Measurements from ENCODE around the gene IRX4. TPM values are rescaled to one million over a fixed set of nuclear protein-coding genes. Genes with fewer than 3 reads are reported as not detected.

IRX4 gene
- polyA plus RNA-seq, 1 of the 3 experiments (the other 2 are of a cell fraction): not detected

DNA sequence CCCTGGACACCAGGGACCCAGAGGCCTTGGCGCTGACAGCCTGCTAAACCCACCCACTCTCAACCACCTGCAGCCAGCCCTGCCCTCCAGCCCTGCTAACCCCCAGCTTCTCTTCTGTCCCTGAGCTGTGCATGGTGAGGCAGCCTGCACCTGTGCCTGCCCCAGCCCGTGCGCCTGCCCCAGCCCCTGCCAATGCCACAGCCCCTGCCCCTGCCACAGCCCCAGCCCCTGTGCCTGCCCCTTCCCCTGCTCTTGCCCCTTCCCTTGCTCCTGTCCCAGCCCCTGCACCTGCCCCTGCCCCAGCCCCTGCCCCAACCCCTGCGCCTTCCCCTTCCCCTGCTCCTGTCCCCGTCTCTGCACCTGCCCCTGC, 43.3 kb upstream of the IRX4 start:
- H3K9me2 ChIP-seq: no peaks in the 10 kb centered on the region
- POLR2A ChIA-PET: no interaction called here
- CTCF ChIA-PET: no interaction called here
- H3F3A ChIP-seq (replicated peaks; ENCODE audit: insufficient read depth): peaks cover 8% of the 10 kb centered on the region
- H3K4me2 ChIP-seq: no peak overlapping the region
- H3K9ac ChIP-seq: no peak overlapping the region
- H3K4me1 ChIP-seq (ENCODE audit: control insufficient read depth in 1 of 2, insufficient read depth in 2 of 2, low read depth in 1 of 2, low read length in 1 of 2): no peaks in the 10 kb centered on the region
- 9% methylated on average over 2 of the region's 5 CpGs for WGBS (ENCODE audit: low lambda C conversion rate)
- H4K20me1 ChIP-seq (ENCODE audit: insufficient read depth): no peaks in the 10 kb centered on the region
- H2AFZ ChIP-seq (ENCODE audit: low read depth): no peak overlapping the region
- no peak overlapping the region for H3K27ac ChIP-seq (ENCODE audit: low read depth in 2 of 2, low read length in 1 of 2)
- no peaks in the 10 kb centered on the region for H3K79me2 ChIP-seq (ENCODE audit: insufficient read depth)
- TF ChIP-seq FOXM1 (IDR thresholded peaks at IDR 0.05; ENCODE audit: low read depth): no peak
- no peak for TF ChIP-seq POLR2AphosphoS5 (IDR thresholded peaks at IDR 0.05; ENCODE audit: low read depth, low read length)
- TF ChIP-seq TAF1 (IDR thresholded peaks at IDR 0.05; ENCODE audit: borderline replicate concordance, low read depth, low read length): no peak
- no peak for TF ChIP-seq GATA2 (CRISPR knock-in tag; IDR thresholded peaks at IDR 0.05)
- H3K27me3 ChIP-seq (ENCODE audit: insufficient read depth): peaks cover 55% of the 10 kb centered on the region
- no peaks in the 10 kb centered on the region for H3K9me3 ChIP-seq
- H3K4me3 ChIP-seq (ENCODE audit: low read depth in 2 of 2, low read length in 1 of 2): no peak overlapping the region
- no peak for DNase-seq
- H3K36me3 ChIP-seq (replicated peaks in 1 of 2; ENCODE audit: control insufficient read depth in 1 of 2, insufficient read depth in 2 of 2, low read length in 1 of 2): no peaks in the 10 kb centered on the region

DNA sequence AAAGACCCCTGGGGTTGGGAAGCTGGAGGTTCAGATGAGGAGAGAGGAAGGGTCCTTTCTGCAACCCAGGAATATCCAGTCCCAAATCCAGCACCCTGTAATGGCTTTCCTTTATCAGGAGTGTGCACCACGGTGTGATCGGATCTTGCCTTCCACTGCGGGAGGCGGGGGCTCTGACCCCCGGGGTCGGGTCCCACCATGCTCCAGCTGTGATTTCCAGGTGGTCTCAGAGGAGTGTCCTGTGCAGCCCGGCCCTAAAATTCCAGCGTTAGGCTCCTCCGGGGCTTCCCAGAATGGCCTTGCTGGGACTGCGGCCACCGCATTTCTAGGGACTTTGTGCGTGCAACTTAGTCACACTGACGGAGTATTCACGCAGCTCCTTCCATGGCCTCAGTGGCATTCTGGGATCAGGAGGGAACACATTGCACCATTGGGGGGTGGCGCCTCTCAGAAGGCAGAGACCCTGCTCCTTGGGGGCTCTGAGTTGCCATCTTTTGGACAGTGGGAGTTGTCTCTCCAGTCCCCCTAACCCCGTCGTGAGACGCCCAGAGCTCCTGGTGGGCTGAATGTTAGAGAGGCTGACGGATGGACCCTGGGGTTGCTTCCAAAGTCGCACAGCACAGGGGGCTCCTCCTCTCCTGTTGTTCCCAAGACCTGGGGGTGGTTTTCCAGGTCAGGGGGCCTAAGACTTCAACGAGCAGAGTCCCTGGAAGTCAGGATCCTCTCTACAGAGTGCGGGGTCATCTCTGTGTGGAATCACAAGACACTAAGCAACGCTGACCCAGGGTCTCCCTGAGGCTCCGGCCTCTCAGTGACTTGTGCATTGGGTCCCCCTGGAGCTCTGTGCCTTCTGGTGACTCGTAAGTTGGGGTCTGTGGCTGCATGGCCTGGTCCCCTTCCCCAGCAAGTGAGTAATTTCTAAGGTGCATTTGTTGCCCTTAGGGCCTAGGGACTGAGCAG, 42.7 kb upstream of the IRX4 start:
- Histone ChIP-seq H2AFZ (ENCODE audit: low read depth) (no peak overlapping the region), H3K36me3 (replicated peaks in 1 of 2; ENCODE audit: control insufficient read depth in 1 of 2, insufficient read depth in 2 of 2, low read length in 1 of 2) (no peaks in the 10 kb centered on the region), H3K9ac (no peak overlapping the region), H3K4me2 (no peak overlapping the region), H4K20me1 (ENCODE audit: insufficient read depth) (no peaks in the 10 kb centered on the region), H3F3A (replicated peaks; ENCODE audit: insufficient read depth) (peaks cover 8% of the 10 kb centered on the region), H3K27me3 (ENCODE audit: insufficient read depth) (peaks cover 62% of the 10 kb centered on the region), H3K9me2 (no peaks in the 10 kb centered on the region), H3K4me1 (ENCODE audit: control insufficient read depth in 1 of 2, insufficient read depth in 2 of 2, low read depth in 1 of 2, low read length in 1 of 2) (no peaks in the 10 kb centered on the region), H3K79me2 (ENCODE audit: insufficient read depth) (no peaks in the 10 kb centered on the region), H3K9me3 (no peaks in the 10 kb centered on the region), H3K27ac (ENCODE audit: low read depth in 2 of 2, low read length in 1 of 2) (no peak overlapping the region), H3K4me3 (ENCODE audit: low read depth in 2 of 2, low read length in 1 of 2) (no peak overlapping the region)
- no peak for DNase-seq
- TF ChIP-seq TAF1 (IDR thresholded peaks at IDR 0.05; ENCODE audit: borderline replicate concordance, low read depth, low read length): no peak
- no peak for TF ChIP-seq EP300 (IDR thresholded peaks at IDR 0.05; ENCODE audit: borderline replicate concordance in 1 of 2, low read depth in 1 of 2, low read length in 1 of 2)
- TF ChIP-seq, protein P1, sequence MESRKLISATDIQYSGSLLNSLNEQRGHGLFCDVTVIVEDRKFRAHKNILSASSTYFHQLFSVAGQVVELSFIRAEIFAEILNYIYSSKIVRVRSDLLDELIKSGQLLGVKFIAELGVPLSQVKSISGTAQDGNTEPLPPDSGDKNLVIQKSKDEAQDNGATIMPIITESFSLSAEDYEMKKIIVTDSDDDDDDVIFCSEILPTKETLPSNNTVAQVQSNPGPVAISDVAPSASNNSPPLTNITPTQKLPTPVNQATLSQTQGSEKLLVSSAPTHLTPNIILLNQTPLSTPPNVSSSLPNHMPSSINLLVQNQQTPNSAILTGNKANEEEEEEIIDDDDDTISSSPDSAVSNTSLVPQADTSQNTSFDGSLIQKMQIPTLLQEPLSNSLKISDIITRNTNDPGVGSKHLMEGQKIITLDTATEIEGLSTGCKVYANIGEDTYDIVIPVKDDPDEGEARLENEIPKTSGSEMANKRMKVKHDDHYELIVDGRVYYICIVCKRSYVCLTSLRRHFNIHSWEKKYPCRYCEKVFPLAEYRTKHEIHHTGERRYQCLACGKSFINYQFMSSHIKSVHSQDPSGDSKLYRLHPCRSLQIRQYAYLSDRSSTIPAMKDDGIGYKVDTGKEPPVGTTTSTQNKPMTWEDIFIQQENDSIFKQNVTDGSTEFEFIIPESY (IDR thresholded peaks at IDR 0.05; ENCODE audit: borderline replicate concordance, low read depth): no peak
- no peak for TF ChIP-seq RFX5 (IDR thresholded peaks at IDR 0.05; ENCODE audit: low read length)
- TF ChIP-seq, protein P2, sequence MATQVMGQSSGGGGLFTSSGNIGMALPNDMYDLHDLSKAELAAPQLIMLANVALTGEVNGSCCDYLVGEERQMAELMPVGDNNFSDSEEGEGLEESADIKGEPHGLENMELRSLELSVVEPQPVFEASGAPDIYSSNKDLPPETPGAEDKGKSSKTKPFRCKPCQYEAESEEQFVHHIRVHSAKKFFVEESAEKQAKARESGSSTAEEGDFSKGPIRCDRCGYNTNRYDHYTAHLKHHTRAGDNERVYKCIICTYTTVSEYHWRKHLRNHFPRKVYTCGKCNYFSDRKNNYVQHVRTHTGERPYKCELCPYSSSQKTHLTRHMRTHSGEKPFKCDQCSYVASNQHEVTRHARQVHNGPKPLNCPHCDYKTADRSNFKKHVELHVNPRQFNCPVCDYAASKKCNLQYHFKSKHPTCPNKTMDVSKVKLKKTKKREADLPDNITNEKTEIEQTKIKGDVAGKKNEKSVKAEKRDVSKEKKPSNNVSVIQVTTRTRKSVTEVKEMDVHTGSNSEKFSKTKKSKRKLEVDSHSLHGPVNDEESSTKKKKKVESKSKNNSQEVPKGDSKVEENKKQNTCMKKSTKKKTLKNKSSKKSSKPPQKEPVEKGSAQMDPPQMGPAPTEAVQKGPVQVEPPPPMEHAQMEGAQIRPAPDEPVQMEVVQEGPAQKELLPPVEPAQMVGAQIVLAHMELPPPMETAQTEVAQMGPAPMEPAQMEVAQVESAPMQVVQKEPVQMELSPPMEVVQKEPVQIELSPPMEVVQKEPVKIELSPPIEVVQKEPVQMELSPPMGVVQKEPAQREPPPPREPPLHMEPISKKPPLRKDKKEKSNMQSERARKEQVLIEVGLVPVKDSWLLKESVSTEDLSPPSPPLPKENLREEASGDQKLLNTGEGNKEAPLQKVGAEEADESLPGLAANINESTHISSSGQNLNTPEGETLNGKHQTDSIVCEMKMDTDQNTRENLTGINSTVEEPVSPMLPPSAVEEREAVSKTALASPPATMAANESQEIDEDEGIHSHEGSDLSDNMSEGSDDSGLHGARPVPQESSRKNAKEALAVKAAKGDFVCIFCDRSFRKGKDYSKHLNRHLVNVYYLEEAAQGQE (IDR thresholded peaks at IDR 0.05; ENCODE audit: low read depth, low read length): no peak
- TF ChIP-seq SMC3 (IDR thresholded peaks at IDR 0.05; ENCODE audit: low read depth, low read length): no peak
- TF ChIP-seq, protein P3, sequence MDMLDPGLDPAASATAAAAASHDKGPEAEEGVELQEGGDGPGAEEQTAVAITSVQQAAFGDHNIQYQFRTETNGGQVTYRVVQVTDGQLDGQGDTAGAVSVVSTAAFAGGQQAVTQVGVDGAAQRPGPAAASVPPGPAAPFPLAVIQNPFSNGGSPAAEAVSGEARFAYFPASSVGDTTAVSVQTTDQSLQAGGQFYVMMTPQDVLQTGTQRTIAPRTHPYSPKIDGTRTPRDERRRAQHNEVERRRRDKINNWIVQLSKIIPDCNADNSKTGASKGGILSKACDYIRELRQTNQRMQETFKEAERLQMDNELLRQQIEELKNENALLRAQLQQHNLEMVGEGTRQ (IDR thresholded peaks at IDR 0.05; ENCODE audit: borderline replicate concordance, low read depth, low read length): no peak
- TF ChIP-seq, protein P4, sequence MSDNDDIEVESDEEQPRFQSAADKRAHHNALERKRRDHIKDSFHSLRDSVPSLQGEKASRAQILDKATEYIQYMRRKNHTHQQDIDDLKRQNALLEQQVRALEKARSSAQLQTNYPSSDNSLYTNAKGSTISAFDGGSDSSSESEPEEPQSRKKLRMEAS (IDR thresholded peaks at IDR 0.05; ENCODE audit: low read depth): no peak
- TF ChIP-seq RCOR1 (IDR thresholded peaks at IDR 0.05; ENCODE audit: low read length): no peak
- TF ChIP-seq SIN3A (IDR thresholded peaks at IDR 0.05; ENCODE audit: borderline replicate concordance, low read depth, low read length): no peak
- TF ChIP-seq NFIC (IDR thresholded peaks at IDR 0.05; ENCODE audit: borderline replicate concordance): no peak
- POLR2A ChIA-PET: no interaction called here
- whole genome bisulfite sequencing (ENCODE audit: low lambda C conversion rate): 5% methylated on average over 8 of the region's 25 CpGs
- CTCF ChIA-PET: no interaction called here

Data from SK-N-SH (cell line).